SU-DHL-6 (cell line): ENCODE data around the gene OR2J1.

Experiments
- EZH2phosphoT487 ChIP-seq: fragments of 200-600 bp; sonication (generic), shearing (Covaris generic); conservative IDR thresholded peaks from 2 replicates; pipeline ENCODE4 v1.6.1; 2018; ENCODE audit warnings: mild to moderate bottlenecking, antibody characterized with exemption, low read length, moderate library complexity, mixed read lengths
- TF ChIP-seq, protein P1 (sequence below): fragments of 200-600 bp; sonication (generic); IDR thresholded peaks from one replicate; pipeline ENCODE4 v1.5.1; 2017; ENCODE audit warnings: antibody characterized with exemption, mild to moderate bottlenecking, low read length, moderate library complexity; ENCODE audit not compliant: insufficient read depth, poor library complexity, severe bottlenecking

DNA sequence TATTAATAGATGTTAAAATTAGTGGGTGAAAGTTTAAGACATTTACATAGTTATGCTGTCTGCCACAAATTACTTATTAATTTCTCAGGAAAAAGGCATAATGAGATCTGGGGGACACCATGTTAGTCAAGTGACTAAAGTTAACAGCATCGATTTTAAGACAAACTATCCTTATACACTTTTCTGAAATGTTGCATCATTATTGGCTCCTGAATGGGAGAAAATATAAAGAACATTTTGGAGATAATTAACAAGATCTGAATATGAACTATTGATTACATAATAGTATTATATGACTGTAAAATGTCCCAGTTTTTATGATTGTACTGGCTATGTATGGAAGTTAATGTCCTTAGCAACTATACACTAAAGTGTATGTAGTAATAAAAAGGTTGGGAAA is 20.1 kb upstream of the OR2J1 start:
- TF ChIP-seq, protein P1, sequence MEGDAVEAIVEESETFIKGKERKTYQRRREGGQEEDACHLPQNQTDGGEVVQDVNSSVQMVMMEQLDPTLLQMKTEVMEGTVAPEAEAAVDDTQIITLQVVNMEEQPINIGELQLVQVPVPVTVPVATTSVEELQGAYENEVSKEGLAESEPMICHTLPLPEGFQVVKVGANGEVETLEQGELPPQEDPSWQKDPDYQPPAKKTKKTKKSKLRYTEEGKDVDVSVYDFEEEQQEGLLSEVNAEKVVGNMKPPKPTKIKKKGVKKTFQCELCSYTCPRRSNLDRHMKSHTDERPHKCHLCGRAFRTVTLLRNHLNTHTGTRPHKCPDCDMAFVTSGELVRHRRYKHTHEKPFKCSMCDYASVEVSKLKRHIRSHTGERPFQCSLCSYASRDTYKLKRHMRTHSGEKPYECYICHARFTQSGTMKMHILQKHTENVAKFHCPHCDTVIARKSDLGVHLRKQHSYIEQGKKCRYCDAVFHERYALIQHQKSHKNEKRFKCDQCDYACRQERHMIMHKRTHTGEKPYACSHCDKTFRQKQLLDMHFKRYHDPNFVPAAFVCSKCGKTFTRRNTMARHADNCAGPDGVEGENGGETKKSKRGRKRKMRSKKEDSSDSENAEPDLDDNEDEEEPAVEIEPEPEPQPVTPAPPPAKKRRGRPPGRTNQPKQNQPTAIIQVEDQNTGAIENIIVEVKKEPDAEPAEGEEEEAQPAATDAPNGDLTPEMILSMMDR = no peak
- no peak for TF ChIP-seq EZH2phosphoT487
